Activated T-helper 1 cell treated with Interleukin-2 at 50 U/mL for 16 hours (primary cell): ENCODE data around the gene IGSF9B.

Experiments used
- DNase-seq: peaks from one replicate; pipeline ENCODE4 v3.0.0-alpha.2; 2020; ENCODE audit warnings: low read depth

The IGSF9B gene

DNA sequence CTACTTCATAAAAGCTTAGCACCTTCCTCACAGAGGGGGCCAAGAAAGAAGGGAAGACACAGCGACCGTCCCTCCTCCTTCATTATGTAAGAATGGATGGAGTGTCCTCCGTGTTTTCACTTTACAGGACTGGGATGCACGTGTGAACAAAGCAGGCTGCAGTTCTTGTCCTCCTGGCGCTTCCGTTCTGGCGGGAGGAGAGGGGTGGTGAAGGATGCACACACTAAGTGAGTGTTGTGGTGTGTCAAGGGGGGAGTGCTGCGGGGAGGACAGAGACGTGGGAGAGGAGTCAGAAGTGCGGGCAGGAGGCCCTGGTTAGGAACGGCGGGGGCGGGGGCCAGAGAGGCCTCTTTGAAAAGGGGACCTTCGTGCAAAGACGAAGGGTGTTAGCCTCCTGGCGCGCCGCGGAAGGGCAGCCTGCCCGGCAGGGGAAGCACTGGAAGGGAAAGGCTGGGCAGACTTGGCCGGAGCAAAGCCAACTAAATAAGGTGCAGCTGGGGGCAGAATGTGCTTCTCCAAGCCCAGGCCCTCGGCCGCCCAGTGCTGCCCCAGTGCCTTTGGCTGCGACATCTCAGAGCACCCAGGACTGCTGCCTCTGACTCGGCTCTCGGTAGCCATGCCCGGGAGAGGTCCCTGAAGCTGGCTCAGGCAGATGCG lies 27.0 kb upstream of the IGSF9B start:
- DNase-seq: no peak

DNA sequence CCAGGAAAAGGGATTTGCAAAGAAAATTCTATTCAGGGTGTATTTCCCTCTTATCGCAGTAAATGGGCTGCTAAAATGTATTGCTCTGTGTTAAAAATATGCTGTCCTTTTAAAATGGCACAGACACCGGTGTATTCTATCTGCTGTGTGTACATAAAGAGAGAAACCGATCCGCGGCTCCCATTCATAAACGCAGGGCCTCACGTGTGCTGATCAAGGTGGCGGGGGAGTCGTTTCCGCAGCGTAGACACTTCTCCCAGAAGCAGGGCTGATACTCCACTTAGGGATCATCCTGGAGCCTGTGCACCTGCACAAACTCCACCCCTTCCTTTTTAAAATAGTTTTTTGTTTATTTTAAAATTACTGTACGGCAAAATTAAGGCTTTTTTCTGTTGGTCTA lies 26.1 kb upstream of the IGSF9B start:
- no peak for DNase-seq

DNA sequence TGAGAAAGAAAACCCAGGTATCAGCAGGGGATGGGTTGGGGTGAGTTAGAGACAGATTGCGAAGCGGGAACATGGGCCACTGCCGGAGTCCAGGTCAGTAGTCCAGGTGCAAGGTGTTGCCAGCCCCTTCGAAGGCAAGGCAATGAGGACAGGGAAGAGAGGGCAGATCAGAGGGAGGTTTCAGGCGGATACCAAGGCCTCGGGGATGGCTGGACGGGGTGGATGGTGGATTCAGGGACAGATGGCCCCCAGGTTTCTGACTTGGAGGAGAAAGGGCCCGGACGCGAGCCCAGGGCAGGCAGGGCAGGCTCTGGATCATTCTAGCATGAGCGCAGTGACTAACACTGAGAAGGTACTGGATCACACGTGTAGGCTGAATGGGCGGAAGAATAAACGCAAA lies 25.4 kb upstream of the IGSF9B start:
- DNase-seq: no peak

DNA sequence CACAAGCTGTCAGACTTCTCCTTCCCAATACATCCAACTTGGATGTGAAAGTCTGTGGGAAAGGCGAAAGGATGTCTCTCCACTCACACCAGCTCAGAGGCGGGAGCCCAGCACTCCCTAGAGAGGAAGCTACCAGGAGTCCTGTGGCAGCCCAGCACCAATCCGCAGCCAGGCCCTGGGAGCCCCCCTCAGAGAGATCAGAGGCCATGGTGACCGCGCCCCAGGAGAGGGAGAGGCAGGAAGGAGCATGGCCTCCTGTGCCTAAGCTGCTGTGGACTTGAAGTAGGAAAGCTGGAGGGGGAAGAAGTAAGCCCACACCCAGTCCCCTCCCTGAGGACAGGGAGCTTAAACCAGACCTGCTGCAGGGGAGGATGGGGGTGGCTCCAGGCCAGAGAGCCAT lies 24.4 kb upstream of the IGSF9B start:
- DNase-seq: no peak

DNA sequence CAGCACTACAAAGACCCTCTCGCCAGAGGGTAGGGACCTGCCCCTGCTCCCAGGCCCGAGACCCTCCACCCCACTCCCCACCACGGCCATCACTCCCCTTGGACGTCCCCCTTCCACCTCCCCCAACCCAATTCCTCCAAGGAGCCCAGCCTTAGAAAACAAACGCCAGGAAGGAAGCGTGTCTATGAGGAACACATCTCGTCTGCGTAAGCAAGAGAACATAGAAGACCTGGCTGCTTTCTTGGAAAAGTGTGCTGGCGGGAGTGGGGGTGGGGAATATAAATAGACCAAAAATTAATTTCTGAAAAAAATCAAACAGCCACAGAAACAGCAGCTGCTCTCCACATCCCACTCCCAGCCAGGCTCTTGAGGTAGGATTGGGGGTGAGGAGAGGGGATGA lies 23.9 kb upstream of the IGSF9B start:
- DNase-seq: no peak

DNA sequence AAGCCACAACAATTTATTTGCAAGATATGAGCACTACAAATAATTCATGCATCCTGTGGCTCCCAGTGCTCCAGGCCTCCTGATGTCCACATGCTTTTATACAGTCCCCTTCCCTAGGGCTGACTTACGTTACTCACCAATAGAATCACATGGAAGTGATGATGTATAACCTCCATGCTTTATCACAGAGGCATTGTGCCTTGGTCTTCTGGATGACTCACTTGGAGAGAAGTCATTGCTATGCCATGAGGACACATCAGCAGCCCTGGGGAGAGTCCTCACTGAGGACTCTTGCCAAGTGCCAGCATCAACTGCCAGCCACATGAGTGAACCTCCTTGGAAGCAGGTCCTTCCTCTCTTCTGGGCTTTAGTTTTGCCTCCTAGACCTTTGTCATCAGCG lies 22.0 kb upstream of the IGSF9B start:
- DNase-seq: no peak

DNA sequence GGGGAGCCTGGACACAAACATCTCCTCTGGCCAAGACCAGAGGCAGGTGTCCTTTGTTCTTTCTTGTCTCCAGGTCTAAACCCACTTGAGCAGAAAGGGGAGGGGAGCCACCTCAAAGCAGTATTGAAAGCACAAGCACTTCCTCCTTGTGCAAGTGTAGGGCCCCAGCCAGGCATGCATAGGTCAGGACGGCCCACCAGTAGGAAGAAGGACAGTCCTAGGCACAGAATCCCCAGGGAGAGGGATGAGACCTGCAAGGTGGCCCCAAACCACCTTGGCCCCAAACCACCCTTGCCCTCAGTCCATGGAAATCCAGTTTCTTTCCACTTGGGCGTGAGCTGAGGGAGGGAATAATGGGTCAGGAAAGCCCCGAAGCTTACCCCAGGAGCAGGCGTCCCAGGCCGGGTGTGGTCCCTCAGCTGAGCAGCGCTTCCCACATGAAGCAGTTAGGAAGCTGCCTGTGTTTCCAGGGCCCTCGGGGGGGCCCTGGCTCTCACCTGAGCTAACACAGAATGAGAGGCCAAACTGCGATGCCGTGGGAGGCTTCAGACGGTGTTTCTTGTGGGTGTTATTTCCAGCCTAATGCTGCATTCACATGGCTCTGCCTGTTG lies 20.4 kb upstream of the IGSF9B start:
- DNase-seq: no peak

DNA sequence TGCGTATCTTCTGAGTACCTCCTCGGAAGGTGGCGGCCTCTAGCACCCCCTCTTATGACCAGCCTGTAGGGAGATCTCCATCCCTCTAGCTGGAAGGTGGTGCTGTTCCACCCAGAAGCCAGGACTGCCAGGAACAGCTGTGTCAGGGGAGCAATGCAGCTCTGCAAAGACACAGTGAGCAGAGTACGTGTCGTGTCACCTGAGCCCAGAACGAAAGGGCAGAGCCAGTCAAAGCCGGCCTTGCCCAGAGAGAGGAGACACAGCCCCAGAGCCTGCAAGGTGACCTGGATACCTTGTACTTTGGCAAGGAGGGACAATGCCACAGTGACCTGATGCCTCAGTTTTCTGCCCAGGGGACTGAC lies 18.7 kb upstream of the IGSF9B start:
- no peak for DNase-seq

DNA sequence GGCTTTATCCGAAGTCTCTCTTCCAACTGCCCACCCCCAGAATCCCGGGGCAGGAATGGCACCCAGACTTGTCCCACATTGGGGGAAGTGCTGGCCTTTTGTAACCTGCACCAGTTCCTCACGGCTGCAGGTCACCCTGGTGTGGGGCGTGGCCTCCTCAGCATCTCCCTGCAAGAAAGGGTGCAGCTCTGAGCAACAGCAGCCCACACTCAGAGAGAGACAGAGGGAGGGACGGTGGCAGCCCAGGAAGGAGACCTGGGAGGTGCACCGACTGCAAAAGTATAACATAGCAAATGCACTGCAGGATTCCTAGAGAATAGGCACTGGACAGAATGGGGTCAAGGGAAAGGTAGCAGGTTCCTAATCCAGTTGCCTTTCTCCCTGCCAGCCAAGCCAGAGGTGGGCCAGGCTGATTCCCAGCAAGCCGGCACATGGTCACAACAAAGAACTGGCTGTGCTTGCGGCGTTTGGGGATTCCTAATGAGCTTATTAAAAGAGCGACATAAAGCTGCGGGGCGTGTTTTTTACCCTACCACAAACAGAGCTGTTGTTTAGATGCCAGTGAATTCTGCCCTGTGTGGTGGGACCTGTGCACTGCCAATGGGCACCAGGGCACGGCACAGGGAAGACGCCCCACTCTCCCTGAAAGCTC lies 18.2 kb upstream of the IGSF9B start:
- DNase-seq: no peak

DNA sequence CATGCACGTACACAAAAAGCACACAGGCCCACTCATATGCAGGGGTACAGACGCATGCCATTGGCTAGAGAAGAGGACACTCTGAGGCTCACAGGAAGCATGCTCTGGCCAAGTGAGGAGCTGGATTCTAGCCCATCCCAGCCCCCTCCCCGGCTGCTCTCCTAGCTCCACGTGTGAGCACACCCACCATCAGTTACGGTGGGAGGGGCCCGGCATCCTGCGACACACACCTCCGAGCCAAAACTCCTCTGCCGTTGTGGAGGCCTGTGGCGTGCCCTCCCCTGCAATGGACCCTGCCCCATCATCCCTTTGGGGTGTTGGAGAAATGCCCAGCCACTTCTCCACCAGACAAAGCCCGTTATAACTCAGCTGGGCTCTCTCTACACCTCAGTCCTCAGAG lies 15.1 kb upstream of the IGSF9B start:
- DNase-seq: no peak

DNA sequence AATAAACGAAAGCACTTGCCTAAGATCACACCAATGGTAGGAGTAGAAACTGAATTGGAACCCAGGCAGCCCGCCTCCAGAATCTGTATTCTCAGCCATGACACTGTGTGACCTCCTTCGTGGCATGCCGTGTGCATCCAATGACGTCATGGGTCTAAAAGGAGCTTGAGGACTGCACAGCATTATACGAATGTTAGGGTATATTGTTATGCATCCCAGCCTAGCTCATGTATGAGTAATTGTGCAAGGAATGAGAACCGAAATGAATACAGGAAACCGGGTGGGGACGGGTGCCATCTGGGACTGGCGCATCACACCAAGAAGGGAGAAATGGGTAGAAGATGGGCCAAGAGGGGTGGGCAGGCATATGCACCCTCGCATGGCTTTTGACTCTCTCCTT lies 12.3 kb upstream of the IGSF9B start:
- DNase-seq: no peak

DNA sequence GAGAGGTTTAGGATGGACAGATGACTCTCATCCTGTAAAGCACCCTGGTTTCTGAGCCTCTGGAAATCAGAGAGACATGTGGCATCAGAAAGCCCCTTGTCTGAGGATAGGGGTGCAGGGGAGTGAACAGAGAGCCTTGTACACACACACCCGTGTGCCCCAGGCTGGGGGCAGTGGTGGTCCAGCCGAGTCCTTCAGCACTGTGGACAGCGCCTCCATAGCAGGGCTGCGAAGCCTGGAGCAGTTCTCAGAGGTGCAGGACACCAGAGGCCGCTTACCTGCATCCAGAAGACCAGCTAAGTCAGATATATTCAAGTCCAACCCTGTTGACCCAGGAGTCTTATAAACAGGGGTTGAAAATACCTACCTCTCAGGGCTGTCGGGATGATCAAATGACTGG lies 11.5 kb upstream of the IGSF9B start:
- no peak for DNase-seq

DNA sequence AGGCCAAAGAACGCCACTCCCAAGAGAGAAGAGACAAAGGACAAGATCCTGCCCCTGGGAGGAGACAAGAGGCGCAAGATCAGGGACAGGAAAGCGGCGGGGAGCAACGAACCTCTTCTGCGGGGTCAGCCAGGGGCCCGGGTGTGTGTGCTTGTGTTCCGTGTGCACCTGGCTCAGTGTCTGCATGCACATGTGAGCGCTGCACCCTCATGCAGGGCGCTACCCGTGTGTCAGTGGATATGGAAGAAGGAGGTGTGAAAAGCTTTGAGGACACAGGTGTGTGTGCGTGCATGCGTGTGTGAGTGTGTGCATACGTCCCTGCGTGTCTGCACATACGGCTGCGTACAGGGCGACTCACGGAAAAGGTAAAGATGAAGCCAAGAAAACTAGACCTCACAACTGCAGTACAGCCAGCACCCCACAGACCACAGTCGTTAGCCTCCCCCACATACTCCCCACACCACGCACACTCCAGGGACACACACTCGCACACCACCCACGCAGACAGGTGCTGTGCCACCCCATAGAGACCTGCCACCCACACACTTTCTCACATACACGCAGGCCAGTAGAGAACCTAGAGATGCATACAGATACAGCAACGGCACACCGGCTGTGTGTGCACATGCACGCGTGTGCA lies 11.0 kb upstream of the IGSF9B start:
- no peak for DNase-seq

DNA sequence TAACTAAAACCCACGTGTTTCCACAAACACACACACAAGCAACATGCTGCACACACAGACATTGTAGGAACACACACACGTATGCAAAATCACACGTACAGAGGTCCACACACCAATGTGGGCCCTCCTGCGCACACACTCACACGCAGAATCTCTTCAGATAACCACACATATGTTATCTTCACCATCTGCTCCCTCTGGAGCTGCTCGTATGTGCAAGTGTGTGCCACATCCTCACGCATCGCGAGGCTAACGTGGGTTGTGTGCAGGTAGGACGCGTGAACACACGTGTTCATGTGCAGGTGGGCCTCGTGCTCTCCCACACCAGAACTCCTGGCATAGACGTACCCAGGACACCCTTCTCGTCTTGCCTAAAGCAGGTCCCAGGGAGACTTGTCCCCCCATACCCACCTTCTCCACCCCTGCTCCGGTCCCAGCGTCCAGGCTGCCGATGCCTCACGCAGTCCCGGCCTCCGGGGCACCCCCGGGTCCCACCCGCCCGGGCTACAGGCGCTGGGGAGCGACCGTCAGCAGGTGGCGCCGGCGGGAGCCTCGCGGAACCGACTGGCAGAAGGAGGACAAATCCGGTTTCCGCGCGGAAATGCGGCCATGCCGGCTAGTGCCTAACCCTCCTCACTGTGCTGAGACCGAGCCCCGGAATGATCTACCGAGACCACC lies 10.3 kb upstream of the IGSF9B start:
- peak; percentile 61 for DNase-seq

DNA sequence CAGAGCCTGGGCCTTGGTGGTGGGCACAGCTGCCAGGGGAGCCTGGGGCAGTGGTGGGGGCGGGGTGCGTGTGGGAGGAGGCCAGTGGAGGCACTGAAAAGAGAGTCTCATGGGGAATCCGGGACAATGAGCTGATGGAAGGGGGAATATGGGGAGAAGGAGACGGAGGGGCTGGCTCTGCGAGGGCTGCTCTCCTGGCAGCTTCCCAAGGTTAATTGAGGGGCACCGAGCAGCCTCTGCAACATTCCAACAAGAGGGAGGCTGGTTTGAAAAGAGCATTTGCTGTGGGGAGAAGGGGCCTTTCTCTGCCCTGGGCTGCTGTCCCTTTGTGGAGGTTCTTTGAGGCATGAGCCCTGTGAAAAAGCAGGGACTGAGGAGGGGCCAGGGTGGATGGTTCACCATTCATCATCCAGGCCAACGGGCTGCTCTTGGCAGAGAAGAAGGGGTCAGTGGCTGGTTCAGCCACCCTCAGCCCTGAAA lies 9.4 kb upstream of the IGSF9B start:
- DNase-seq: no peak

DNA sequence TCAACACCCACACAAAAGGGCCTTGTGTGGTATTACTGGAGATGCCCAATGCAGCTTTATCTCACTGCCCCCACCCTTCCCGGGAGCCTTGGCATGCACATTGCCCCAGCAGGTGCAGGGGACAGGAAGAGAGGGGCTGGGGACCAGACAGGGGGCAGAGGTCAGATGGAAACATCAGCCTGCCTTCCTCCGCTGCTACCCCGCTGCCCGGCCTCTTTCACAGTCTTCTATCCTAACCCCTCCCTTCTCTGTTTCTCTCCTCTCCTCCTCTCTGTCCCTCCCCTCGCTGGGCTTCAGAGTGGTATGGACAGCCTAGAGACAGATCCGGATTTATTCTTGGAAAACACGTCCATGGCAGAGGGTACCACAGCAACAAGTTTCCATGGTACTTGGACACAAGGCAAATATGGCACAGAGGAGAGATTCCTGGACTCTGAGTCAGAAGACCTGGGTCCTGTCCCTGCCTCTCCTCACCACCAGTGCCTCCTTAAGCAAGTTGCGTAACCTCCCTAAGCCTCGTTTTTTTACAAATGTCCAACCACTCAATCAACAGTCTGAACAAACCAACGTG lies 8.3 kb upstream of the IGSF9B start:
- no peak for DNase-seq

DNA sequence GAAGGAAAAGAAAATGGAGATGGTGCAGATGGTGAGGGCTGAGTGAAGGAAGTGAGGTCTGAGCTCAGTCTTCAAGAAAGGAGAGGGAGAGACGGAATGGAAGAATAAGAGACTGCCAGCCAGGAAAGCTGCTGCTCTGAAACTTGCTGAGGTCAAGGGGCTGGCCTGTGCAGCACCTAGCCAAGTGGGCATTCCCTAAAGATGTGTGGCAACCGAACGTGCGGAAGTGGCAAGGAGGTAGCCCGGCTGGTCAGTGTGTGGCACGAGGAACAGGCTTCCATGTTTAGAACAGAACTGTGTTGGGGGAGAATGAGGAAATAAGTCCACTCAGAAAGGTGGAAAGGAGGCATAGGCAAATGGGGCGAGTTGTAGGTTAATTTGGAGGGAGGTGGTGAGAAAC lies 7.6 kb upstream of the IGSF9B start:
- no peak for DNase-seq

DNA sequence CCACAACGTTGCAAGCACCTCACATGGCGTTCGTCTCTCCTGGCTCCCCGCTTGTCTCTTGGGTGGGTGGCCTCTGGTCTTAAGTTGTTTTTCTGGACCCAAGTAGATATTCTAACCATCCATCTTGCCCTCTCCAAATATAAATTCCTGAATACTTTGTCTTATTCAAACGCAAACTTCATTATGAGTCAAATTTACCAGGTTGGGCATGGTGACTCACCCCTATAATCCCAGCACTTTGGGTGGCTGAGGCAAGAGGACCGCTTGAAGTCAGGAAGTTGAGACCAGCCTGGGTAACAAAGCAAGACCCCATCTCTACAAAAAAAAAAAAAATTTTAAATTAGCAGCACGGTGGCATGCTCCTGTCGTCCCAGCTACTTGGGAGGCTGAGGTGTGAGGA lies 5.1 kb upstream of the IGSF9B start:
- no peak for DNase-seq

DNA sequence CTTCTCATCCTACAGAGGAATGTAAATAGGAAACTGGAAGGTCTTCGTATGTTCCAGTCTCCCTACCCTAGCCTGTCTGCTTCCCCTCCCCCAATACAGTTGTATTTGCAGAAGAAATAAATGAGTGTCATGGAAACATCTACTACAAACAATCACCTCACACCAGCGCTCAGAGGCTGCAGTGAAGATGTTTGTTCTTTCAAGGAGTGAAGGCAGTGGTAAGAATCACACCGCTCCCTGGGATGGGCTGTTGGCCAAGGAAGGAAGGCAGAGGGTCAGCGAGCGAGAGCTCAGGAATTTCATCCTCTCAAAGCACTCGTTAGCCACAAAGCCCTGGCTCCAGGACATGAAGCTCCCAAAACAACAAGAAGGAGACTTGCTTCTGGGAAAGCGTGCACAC lies 1.1 kb upstream of the IGSF9B start:
- DNase-seq: no peak

DNA sequence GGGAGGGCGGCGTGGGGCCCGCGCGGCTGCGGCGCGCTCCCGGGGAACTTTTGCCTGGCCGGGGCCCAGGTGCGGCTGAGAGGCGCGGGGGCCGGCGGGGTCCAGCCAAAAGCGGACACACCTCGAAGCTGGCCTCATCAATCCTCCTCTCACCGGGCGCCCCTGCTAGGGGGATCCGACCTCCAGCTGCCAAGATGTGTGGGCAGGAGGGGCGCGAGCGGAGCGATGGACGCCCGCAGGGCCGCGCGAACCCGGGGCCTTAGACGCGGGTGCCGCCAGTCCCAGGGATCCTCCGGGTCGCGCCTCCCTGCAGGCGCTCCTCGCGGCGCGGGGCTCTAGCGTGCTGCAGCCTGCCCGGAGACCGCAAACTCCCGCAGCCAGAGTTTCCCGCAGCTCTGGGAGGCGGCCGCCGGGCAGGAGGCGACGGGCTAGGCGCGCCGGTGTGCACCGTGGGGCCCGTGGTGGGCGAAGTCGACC lies 785 bp downstream of the IGSF9B start:
- DNase-seq: no peak

DNA sequence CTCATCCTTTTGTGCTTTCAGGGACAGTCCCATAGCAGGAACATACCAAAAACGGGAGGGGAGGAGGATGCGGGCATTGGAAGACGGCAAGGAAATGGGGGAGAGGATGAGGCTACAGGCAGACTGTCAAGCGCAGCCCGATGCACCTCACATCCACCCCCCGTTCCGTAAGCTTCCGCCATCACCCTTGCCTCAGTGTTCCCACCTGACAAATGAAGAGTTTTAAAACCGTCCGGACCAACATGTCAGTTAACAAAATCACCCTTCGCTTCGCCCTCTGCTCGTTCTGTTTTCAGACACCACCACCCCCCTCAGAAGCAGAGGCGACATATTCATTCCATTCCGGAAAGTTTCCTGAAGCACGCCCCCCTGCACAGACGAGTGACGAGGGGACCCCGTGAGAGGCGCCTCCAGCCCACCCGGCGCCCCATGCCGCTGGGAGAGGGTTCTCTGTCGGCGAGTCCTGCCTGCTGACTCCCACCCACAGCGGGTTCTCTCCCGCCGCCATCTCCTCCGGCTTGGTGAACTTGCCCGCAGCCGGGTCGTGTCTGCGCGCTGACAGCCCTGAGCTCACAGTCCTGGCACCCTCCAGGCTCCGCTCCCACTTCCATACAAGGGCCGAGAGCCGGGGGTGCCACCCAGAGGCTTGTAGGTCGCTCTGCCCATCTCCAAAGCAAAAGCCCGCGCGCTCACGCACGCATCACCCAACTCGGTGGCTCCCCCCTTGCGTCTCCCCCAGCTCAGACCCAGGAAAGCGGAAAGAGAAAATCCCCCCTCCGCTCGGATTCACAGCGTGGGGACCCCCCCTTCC lies 1.5 kb downstream of the IGSF9B start:
- no peak for DNase-seq
